ENCODE data around the gene WDR41. TPM values are rescaled to one million over a fixed set of nuclear protein-coding genes. Genes with fewer than 3 reads are reported as not detected.

The WDR41 gene
- total RNA-seq, 1 experiment from 2014 or later = 107 TPM

DNA sequence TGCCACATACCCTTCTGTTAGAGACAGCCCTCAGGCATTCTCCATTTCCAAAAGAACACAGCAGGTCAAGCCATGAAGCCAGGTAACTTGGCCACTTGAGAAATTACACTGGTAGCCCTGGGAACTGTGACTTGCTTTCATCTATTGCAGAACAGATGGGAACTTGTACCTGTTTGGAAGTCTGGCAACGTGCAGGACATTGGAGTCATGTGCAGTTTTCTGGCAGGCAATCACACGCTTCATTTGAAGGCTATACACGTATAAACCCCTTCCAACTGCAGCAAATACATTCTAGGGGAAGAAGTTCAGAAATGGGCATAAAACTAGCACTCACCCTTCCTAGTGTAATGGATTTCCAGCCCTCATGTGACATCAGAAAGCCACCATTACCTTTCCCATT is 54.0 kb downstream of the WDR41 start:
- Mint-ChIP-seq H3K27me3 (ENCODE audit: insufficient read depth, unreplicated experiment) (no peaks in the 10 kb centered on the region), H3K36me3 (ENCODE audit: insufficient read depth, unreplicated experiment) (peaks cover 63% of the 10 kb centered on the region), H3K4me1 (ENCODE audit: insufficient read depth, unreplicated experiment) (no peaks in the 10 kb centered on the region), H3K9me3 (ENCODE audit: unreplicated experiment) (no peaks in the 10 kb centered on the region), H3K4me3 (ENCODE audit: unreplicated experiment) (no peak overlapping the region), H3K27ac (ENCODE audit: low read depth, unreplicated experiment) (peak overlapping the region; percentile 55)
- CTCF ChIA-PET = interaction anchor here (0.8 to 2.6 kb wide), 9 partner anchors 12 to 562 kb away, joined by 3 to 16 read pairs (median 4); no protein-coding TSS in a partner anchor
- no TSS peak for BruUV-seq (replicated peaks)
- POLR2A ChIA-PET = no interaction called here
- intact Hi-C loops (cut with micrococcal nuclease) = no loop called here
- no peak for DNase-seq (ENCODE audit: unreplicated experiment)
- no peak for TF ChIP-seq CTCF (IDR thresholded peaks at IDR 0.05; ENCODE audit: unreplicated experiment)

DNA sequence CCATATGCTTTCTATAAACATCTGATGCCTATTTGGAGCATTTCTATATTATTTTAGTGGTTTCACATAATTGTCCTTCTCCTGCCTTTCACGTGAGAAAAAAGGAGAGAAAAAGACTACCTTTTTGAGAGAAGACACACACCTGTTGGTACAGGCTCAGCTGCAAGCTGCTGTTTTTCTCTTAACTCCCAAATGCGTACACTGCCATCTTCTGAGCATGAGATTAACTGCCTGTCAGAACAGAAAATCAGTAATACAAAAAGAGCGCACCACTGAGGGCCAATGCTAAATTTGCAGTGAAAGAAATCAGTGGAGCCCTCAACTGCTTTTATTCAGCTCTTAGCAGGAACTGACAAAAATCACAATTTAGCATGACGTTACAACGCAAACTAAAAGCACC is 54.9 kb downstream of the WDR41 start:
- H3K4me1 Mint-ChIP-seq (ENCODE audit: insufficient read depth, unreplicated experiment) = no peaks in the 10 kb centered on the region
- ChIA-PET CTCF (interaction anchor here (0.6 to 2.6 kb wide), 12 partner anchors 11 to 833 kb away, joined by 3 to 16 read pairs (median 4); no protein-coding TSS in a partner anchor), POLR2A (interaction anchor here (1.0 kb wide), 1 partner anchor 292 kb away, joined by 6 read pairs; no protein-coding TSS in a partner anchor)
- no TSS peak for BruUV-seq (replicated peaks)
- intact Hi-C loops (cut with micrococcal nuclease) = loop anchor here (1.0 kb wide), 1 partner anchor 293 kb away; no protein-coding TSS in a partner anchor
- no peak overlapping the region for H3K27ac Mint-ChIP-seq (ENCODE audit: low read depth, unreplicated experiment)
- no peak overlapping the region for H3K4me3 Mint-ChIP-seq (ENCODE audit: unreplicated experiment)
- H3K27me3 Mint-ChIP-seq (ENCODE audit: insufficient read depth, unreplicated experiment) = no peaks in the 10 kb centered on the region
- TF ChIP-seq CTCF (IDR thresholded peaks at IDR 0.05; ENCODE audit: unreplicated experiment) = no peak
- DNase-seq (ENCODE audit: unreplicated experiment) = no peak
- peaks cover 67% of the 10 kb centered on the region for H3K36me3 Mint-ChIP-seq (ENCODE audit: insufficient read depth, unreplicated experiment)
- H3K9me3 Mint-ChIP-seq (ENCODE audit: unreplicated experiment) = no peaks in the 10 kb centered on the region

- Mint-ChIP-seq H3K27me3 (ENCODE audit: insufficient read depth, unreplicated experiment) (no peaks in the 10 kb centered on the region), H3K9me3 (ENCODE audit: unreplicated experiment) (no peaks in the 10 kb centered on the region), H3K4me1 (ENCODE audit: insufficient read depth, unreplicated experiment) (no peaks in the 10 kb centered on the region), H3K36me3 (ENCODE audit: insufficient read depth, unreplicated experiment) (peaks cover 70% of the 10 kb centered on the region), H3K27ac (ENCODE audit: low read depth, unreplicated experiment) (no peak overlapping the region), H3K4me3 (ENCODE audit: unreplicated experiment) (no peak overlapping the region)
- no peak for TF ChIP-seq CTCF (IDR thresholded peaks at IDR 0.05; ENCODE audit: unreplicated experiment)
- POLR2A ChIA-PET = interaction anchor here (0.8 kb wide), 1 partner anchor 12 kb away, joined by 3 read pairs; no protein-coding TSS in a partner anchor
- CTCF ChIA-PET = interaction anchor here (0.5 to 1.5 kb wide), 3 partner anchors 60 to 288 kb away, joined by 3 to 9 read pairs (median 4); no protein-coding TSS in a partner anchor
- no TSS peak for BruUV-seq (replicated peaks)
- intact Hi-C loops (cut with micrococcal nuclease) = no loop called here
- no peak for DNase-seq (ENCODE audit: unreplicated experiment)
Observed at GRCh38 chr5:77431719-77432118, 60.4 kb downstream of the WDR41 start.

DNA sequence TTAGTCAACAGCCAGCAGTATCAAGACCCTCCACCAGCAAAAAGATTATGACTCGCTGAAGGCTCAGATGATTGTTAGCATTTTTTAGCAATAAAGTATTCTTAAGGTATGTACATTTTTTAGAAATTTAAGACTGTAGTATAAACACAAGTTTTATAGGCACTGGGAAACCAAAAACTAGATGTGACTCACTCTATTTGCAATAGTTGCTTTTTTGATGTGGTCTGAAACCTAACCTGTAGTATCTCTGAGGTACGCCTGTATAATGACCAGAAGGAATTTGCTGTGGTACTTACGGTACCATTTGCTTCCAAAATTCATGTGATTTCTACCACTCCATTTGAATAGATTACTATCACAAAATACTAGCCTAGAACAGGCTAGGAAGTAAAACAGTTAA is 60.8 kb downstream of the WDR41 start:
- H3K4me3 Mint-ChIP-seq (ENCODE audit: unreplicated experiment) = no peak overlapping the region
- intact Hi-C loops (cut with micrococcal nuclease) = no loop called here
- H3K27ac Mint-ChIP-seq (ENCODE audit: low read depth, unreplicated experiment) = no peak overlapping the region
- H3K4me1 Mint-ChIP-seq (ENCODE audit: insufficient read depth, unreplicated experiment) = no peaks in the 10 kb centered on the region
- POLR2A ChIA-PET = no interaction called here
- peak; percentile 8 for DNase-seq (ENCODE audit: unreplicated experiment)
- H3K36me3 Mint-ChIP-seq (ENCODE audit: insufficient read depth, unreplicated experiment) = peaks cover 70% of the 10 kb centered on the region
- CTCF ChIA-PET = interaction anchor here (0.5 kb wide), 1 partner anchor 60 kb away, joined by 3 read pairs; no protein-coding TSS in a partner anchor
- TF ChIP-seq CTCF (IDR thresholded peaks at IDR 0.05; ENCODE audit: unreplicated experiment) = no peak
- no peaks in the 10 kb centered on the region for H3K27me3 Mint-ChIP-seq (ENCODE audit: insufficient read depth, unreplicated experiment)
- H3K9me3 Mint-ChIP-seq (ENCODE audit: unreplicated experiment) = no peaks in the 10 kb centered on the region
- BruUV-seq (replicated peaks) = no TSS peak
